ENCODE results near the gene EXD3.
"Not testable (repeated sequence)": the region's sequence is repeated elsewhere in the genome, so short reads cannot be mapped to it uniquely, and the experiment has no call there.

The EXD3 gene

DNA sequence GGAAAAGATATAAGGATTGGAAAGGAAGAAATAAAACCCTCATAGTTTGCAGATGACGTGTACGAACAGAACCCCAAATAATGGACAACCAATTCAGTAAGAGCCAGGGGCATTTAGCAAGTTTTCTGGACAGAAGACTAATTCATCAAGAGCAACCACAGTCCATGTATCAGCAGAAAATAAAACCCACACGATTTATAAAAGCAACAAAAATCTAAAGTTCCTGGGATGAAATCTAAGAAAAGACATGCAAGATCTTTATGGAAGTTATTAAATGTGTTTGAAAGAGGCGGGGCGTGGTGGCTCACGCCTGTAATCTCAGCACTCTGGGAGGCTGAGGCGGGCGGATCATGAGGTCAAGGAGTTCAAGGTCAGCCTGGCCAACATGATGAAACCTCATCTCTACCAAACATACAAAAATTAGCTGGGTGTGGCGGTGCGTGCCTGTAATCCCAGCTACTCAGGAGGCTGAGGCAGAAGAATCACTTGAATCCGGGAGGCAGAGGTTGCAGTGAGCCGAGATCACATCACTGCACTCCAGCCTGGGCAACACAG is 83.0 kb downstream of the EXD3 start:
- DNase-seq (ENCODE audit: low read depth, low spot score) = not testable (repeated sequence)

DNA sequence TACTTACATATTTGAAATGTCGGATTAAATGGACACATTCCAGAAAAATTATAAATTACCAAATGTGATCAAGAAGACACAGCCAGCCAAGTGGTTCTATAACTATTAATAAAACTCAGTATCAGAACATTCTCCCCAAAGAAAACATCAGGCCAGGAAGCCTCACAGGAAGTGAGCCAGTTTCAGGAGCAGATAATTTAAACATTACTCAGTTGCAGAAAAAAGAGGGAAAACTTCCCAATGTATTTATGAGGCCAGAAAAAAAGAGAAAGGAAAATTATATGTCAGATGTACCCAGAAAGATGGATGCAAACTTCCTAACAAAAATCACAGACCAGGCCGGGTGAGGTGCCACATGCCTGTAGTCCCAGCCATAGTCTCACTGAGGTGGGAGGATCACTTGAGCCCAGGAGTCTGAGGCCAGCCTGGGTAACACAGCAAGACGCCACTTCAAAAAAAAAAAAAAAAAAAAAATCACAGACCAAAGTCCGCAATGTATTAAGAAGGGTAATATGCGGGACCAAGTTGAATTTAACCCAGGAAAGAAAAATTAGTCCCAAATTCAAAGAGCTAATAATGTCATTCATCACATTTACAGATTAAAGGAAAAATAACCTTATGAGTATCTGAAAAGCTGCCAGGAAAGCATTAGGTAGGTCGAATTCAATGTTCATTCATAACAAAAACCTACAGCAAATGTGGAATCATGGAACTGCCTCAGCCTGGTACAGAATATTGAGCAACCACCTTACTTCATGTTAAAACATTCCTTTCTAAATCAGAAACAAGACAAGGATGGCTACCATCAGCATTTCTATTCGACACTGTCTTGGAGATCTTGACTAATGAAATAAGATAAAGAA is 83.7 kb downstream of the EXD3 start:
- DNase-seq (ENCODE audit: low read depth, low spot score) = no peak

DNA sequence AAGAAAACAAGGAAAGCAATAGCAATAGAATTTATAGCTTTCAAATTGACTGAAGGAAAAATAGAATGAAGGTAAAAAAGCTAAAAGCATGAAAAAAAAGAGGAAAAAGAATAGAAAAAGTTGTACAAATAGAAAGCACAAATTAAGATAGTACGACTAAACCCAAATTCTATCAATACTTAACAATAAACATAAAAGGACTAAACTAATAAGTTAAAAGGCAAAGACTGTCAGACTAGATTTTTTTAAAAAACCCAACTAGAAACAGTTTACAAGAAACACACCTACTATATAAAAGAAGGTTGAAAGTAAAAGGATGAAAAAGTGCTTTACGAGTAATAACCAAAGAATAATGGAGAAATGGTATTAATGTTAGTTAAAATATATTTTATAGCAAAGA is 86.2 kb downstream of the EXD3 start:
- DNase-seq (ENCODE audit: low read depth, low spot score) = no peak

DNA sequence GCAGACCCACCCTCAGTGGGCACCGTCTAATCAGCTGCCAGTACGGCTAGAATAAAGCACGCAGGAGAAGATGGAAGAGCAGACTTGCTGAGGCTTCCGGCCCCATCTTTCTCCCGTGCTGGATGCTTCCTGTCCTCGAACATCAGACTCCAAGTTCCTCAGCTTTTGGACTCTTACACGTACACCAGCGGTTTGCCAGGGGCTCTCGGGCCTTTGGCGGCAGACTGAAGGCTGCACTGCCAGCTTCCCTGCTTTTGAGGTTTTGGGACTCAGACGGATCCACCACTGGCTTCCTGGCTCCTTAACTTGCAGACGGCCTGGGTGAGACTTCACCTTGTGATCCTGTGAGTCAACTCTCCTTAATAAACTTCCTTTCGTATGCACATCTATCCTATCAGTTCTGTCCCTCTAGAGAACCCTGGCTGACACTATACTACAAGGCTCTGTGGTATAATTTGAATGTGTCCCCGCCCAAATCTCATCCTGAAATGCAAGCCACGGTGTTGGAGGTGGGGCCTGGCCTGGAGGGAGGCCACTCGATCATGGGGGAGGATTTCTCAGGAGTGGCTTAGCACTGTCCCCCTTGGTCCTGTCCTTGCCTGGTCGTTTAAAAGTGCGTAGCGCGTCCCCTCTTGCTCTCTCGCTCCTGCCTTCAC is 89.8 kb downstream of the EXD3 start:
- DNase-seq (ENCODE audit: low read depth, low spot score) = no peak

DNA sequence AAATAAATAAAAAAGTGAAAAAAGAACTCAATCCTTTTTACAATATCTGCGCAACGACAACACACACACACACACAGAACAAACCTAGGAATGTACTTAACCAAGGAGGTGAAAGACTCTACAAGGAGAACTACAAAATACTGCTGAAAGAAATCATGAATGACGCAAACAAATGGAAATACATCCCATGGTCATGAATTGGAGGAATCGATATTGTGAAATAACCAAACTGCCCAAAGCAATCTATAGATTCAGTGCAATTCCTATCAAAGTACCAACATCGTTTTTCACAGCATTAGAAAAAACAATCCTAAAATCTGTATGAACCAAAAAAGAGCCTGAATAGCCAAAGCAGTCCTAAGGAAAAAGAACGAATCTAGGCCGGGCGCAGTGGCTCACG is 91.0 kb downstream of the EXD3 start:
- DNase-seq (ENCODE audit: low read depth, low spot score) = no peak

DNA sequence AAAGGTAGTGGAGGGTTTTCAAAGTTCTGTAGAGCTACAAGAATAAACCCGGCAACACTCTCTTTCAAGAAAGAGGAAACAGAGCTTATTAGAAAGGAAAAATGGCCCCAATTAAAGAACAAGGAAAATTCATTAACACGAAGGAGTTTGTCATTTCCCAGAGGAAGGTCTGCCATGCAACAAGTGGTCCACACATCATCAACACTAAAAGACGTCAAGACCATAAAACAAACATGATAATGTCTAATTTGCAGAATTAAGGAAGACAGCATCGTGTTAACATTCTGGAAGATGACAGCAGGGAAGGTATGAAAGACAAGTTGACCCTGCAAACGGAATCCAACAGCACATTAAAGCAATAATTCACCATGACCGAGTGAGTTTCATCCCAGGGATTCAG is 92.3 kb downstream of the EXD3 start:
- no peak for DNase-seq (ENCODE audit: low read depth, low spot score)

DNA sequence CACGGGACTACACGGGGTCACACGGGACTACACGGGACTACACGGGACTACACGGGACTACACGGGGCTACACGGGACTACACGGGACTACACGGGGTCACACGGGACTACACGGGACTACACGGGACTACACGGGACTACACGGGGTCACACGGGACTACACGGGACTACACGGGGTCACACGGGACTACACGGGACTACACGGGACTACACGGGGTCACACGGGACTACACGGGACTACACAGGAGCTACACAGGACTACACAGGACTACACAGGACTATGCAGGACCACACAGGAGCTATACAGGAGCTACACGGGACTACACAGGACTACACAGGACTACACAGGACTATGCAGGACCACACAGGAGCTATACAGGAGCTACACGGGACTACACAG is 93.4 kb downstream of the EXD3 start:
- DNase-seq (ENCODE audit: low read depth, low spot score) = not testable (repeated sequence)

DNA sequence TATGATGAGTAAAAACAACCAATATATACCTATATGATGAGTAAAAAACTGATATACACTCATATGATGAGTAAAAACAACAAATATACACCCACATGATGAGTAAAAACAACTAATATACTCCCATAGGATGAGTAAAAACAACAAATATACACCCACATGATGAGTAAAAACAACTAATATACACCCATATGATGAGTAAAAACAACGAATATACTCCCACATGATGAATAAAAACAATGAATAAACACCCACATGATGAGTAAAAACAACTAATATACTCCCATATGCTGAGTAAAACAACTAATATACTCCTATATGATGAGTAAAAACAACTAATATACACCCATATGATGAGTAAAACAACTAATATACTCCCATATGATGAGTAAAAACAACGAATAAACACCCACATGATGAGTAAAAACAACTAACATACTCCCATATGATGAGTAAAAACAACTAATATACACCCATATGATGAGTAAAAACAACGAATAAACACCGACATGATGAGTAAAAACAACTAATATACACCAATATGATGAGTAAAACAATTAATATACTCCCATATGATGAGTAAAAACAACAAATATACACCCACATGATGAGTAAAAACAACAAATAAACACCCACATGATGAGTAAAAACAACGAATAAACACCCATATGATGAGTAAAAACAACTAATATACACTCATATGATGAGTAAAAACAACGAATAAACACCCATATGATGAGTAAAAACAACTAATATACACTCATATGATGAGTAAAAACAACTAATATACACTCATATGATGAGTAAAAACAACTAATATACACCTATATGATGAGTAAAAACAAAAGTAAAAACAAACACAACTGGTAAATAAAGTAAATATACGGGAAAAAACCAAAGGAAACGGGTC is 95.1 kb downstream of the EXD3 start:
- DNase-seq (ENCODE audit: low read depth, low spot score) = not testable (repeated sequence)

DNA sequence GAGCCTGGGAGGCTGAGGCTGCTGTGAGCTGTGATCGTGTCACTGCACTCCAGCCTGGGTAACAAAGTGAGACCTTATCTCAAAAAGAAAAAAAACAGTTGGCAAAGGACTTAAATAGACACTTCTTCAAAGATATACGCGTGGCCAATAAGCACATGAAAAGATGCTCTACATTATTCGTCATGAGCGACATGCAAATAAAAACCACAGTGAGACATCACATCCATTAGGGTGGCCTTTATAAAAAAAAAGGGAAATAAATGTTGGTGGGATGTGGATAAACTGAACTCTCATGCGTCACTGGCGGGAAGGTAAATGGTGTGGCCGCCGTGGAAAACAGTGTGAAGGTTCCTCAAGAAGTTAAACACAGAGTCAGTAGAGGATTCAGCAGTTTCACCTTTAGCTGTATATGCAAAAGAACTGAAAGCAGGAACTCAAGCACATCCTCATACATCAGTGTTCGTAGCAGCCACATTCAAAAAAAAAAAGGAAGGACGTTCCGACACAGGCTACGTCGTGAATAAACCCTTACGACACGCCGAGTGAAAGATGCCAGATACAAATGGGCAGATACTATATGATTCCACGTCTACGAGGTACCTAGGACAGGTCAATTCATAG is 96.4 kb downstream of the EXD3 start:
- DNase-seq (ENCODE audit: low read depth, low spot score) = no peak

DNA sequence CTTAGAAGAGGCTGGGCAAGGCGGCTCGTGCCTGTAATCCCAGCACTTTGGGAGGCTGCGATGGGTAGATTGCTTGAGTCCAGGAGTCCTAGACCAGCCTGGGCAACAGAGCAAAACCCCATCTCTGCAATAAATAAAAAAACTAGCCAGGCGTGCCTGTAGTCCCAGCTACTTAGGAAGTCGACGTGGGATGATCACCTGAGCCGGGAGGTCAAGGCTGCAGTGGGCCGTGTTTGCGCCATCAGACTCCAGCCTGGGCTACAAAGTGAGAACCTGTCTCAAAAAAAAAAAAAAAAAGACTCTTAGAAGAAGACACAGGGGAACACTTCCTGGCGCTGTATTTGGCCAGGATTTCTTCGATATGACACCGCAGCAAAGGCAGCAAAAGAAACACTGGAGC is 97.2 kb downstream of the EXD3 start:
- no peak for DNase-seq (ENCODE audit: low read depth, low spot score)

DNA sequence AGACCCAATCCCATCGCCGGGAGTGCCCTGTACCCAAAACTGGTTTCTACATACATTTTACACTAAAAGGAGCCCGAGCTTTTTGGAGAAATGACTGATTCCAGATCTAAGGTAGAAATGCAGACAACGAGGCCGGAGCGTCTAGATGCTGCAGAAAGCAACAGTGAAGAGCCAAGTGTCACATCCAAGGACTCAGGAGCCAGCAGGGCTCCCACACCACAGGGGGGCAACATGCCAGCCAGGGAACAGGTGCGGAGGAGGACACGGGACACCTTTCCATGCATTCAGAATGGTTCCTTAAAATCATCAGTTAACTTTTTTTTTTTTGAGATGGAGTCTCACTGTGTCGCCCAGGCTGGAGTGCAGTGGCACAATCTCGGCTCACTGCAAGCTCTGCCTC is 97.8 kb downstream of the EXD3 start:
- DNase-seq (ENCODE audit: low read depth, low spot score) = no peak

DNA sequence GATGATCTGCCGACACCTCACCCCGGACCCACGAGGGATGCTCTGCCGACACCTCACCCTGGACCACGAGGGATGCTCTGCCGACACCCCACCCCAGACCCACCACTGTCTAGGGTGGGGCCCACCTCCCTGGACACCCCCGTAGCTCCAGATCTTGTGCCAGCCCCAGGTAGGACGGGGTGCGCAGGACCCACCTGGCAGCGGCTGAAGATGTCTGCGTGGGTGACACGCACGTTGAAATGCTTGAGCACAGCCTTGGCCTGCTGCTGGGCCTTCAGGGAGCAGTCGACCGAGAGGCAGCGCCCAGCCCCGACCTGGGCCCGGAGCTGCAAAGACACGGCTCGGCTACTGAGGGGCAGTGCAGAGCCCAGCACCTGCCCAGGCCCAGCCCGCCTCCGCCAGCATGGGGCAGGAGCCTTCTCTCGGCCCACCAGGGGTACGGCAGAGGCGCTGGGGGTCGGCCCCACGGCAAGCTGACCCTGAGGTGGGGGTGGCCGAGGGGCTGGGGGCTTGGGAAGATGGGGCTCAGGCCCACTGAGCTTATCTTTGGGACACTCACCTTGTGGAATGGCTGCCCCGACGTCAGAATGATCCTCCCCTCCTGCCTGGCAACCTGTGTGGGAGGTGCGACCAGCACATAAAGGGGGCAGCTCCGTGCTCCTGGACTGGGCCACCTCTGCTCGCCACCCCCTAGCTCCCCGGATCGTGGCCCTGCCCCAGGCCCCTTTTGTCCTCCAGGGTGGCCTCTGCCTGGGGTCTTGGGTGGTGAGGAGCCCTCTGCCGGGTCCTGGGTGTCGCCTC is 99.2 kb downstream of the EXD3 start:
- DNase-seq (ENCODE audit: low read depth, low spot score) = no peak

DNA sequence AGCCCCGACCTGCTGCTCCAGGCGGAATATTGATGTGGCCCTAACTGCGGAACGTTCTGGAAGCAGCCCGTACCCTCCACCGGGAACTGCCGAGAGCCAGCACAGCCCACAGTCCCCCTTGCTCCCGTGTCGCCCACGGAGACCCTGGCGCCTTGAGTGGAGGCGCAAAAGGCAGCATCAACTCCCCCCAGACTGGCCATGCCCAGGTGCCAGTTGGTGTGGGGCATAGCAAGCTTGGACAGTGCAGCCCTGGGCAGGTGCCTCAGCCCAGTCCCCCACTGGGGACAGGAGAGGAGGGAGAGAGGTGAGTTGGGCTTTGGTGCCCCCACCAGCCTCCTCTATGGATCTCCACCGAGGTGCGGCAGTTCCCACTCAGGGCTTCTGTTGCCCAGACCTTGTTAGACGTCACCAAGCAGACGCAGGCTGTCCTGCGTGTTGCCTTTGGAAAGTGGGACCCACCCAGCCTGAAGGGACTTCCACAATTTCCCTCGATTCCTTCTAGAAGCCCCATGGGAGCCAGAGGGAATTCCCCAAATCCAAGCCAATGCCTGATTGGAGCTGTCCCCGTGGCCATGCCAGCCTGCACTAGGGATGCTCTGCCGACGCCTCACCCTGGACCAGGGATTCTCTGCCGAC is 101.1 kb downstream of the EXD3 start:
- no peak for DNase-seq (ENCODE audit: low read depth, low spot score)

DNA sequence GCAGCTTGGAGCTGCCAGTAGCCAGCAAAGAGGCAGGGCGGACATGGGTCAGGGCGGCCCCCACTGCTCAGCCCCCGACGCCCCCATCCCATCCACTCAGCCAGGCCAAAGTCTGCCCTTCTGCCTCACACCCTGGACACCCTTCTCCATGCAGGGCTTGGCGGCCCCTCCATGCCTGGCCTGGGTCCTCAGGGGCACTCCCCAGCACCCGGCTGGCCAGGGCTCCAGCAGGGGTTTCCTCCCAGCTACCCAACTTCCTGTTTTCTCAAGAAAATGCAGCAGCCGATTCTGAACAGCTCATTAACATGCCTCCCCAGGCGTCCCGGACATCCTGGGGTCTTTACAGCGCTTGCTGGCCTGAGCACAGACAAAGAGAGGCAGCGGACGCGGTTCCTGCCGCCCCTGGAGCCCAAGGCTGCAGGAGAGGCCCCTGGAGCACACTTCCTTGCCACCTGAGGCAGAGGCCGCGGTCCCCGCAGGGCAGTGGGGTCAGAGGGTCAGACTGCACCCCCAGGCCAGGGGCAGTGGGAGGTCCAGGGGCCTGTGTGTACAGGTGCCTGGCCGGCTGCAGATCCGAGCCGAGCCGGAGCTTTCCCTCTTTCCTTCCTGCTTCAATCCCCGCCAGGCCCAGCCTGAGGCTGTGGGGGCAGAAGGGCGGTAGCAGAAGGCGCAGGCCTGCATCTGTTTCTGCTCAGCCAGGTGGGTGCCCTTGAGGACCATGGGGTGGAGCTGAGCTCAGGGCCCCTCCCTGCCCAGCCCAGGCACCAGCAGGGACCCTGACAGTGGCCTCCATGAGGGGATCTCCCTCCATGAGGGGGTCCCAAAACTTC is 102.2 kb downstream of the EXD3 start:
- no peak for DNase-seq (ENCODE audit: low read depth, low spot score)

DNA sequence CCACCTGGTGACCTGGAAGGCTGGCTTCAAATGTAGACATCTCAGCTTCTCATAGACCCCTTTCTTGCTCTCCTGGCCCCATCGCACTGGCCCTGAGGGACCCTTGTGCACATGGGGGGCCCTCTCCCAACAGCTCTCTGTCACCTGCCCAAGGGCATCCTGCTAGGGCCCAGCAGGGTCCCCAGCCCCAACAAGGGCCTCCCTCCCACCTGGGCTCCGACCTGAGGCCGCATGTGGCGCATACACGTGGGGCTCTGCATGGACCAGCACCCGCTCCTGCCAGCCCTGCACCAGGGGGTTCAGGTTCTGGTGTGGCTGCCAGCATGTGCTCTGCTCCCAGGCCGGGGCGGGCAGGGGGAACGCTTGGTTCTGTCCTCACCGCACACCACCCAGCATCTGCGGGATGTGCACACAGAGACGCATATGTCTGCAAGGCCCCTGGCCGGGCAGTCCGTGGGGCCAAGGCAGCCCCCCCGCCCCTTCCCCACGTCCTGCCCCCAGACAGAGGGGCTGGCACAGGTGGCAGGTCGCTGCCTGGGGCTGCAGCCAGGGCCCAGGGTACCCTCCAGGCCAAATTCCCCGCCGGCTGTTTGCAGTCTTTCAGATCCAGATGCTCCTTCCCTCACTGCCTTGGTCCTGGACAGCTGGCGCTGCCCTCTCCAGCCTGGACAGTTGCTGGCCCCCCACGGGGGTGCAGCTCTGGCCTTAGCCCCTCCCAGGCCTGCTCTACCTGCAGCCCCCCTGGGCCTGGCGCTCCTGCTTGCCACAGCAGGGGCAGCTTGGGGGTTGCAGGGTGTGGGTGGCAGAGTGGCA is 103.0 kb downstream of the EXD3 start:
- no peak for DNase-seq (ENCODE audit: low read depth, low spot score)

DNA sequence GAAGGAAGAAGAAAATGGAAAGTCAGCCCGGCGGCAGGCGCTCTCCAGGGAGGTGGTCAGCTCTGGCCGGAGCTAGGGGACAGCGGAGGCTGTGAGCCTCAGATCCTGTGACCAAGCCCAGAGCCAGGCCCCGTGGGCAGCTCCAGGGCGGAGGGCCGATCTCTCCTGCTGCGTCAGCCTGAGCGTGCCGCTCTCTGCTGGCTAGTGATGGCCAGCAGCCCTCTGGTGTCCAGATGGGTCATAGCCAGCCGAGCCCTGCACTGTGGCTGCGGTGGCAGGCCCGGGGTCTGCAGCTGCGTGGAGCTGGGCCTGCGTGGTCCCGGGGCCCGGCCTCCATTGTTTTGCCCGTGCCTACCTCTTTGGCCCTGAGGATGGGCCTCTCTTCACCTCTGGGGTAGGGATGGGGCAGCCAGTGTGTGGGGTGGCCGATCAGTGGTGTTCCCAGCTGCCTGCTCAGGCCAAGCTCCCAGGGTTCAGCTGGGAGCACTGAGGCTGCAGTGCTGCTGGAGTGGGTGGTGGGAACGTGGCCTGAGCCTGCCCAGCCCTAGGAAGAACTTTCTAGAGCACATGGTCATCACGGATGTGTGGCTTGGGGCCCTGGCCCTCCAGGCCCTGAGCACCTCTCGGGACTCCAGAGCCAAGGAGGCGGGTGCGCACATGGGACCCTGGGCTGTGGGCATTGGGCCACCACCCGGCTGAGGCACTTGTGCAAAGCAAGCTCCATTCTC is 103.8 kb downstream of the EXD3 start:
- DNase-seq (ENCODE audit: low read depth, low spot score) = no peak

DNA sequence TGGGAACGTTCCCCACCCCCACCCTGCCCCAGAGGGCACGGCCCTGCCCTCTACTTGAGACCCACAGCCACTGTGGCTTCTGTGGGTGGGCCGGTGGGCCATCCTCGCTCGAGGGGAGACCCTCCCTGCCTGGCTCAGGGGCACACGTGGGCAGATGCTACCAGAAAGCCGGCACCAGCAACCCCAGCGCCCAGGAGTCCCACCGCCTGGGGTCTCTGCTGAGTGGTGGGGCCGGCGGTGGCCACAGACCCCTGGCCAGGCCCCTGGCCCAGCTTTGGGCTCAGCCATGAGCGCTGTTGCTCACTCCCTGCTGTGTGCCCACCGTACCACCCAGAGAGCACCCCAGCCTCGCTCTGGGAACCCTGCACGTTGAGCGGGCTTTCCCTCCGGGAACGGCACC is 104.4 kb downstream of the EXD3 start:
- no peak for DNase-seq (ENCODE audit: low read depth, low spot score)

Measured in iPS DF 19.7 (cell line).